GM12878 (cell line): Measurements from ENCODE around the gene RPL31. TPM values are rescaled to one million over a fixed set of nuclear protein-coding genes. Genes with fewer than 3 reads are reported as not detected.

Source experiments
- ATAC-seq: fragments of 200-7000 bp; cut with Tn5 transposase; 3 replicates; pipeline ENCODE4 v1.9.1; 2020; ENCODE audit warnings: mild to moderate bottlenecking, moderate library complexity
- BruUV-seq: library from RNA; stranded (reverse); fragments of 400-500 nt; replicated peaks from 2 replicates; lab custom pipeline; 2021; lab: Mats Ljungman, UMichigan
- CTCF ChIA-PET: fragments of 300-600 bp; sonication (Branson Sonifier 250); formaldehyde crosslinking; extraction: SDS; loops from one replicate; lab custom pipeline; 2021; ENCODE audit warnings: inconsistent platforms; lab: Yijun Ruan, JAX
- POLR2A ChIA-PET: fragments of 350-600 bp; formaldehyde crosslinking; extraction: SDS; loops from one replicate; lab custom pipeline; 2021; ENCODE audit warnings: inconsistent platforms; lab: Charles Lee
- RAD21 ChIA-PET: fragments of 300-600 bp; sonication (Branson Sonifier 250); formaldehyde crosslinking; loops from one replicate; lab custom pipeline; 2023; ENCODE audit warnings: antibody characterized with exemption; ENCODE audit not compliant: unreplicated experiment; lab: Charles Lee
- SMC1A ChIA-PET: fragments of 300-600 bp; sonication (Branson Sonifier 250); formaldehyde crosslinking; loops from one replicate; lab custom pipeline; 2023; ENCODE audit not compliant: unreplicated experiment, uncharacterized antibody; lab: Charles Lee
- DNase-seq: peaks from one replicate; pipeline ENCODE4 v3.0.0-alpha.2; 2011; ENCODE audit warnings: low read depth, low spot score
- FAIRE-seq: peaks from 3 replicates; lab custom pipeline; 2011; peaks lifted over from hg19 to GRCh38; lab: Jason Lieb, UNC
- H2AFZ ChIP-seq: 2 replicates; pipeline ENCODE4 v1.6.0; 2011; ENCODE audit warnings: low read depth, low read length, control low read depth; ENCODE audit not compliant: control insufficient read depth
- H3K27ac ChIP-seq: 2 replicates; pipeline ENCODE4 v1.5.1; 2011; ENCODE audit warnings: control low read depth; ENCODE audit not compliant: control insufficient read depth, insufficient read depth
- H3K27me3 ChIP-seq, 2 experiments: replicated peaks in 1 of 2; 2 replicates each; pipeline versions ENCODE4 v1.6.0 to v1.6.1; 2011; ENCODE audit warnings: low read length in 1 of 2; ENCODE audit not compliant: control insufficient read depth in 2 of 2, insufficient read depth in 2 of 2
- H3K36me3 ChIP-seq, 2 experiments: 2 replicates each; pipeline ENCODE4 v1.5.1; 2011; ENCODE audit warnings: low read length in 1 of 2; ENCODE audit not compliant: control insufficient read depth in 2 of 2, insufficient read depth in 2 of 2
- H3K4me1 ChIP-seq: 2 replicates; pipeline ENCODE4 v1.6.1; 2011; ENCODE audit warnings: mild to moderate bottlenecking, low read length, moderate library complexity, mixed read lengths; ENCODE audit not compliant: control insufficient read depth, insufficient read depth
- H3K4me2 ChIP-seq: 2 replicates; pipeline ENCODE4 v1.6.0; 2011; ENCODE audit warnings: control low read depth; ENCODE audit not compliant: control insufficient read depth, insufficient read depth
- H3K4me3 ChIP-seq: fragments of 200-600 bp; sonication (generic); 2 replicates; pipeline ENCODE4 v1.5.1; 2016
- H3K79me2 ChIP-seq: 2 replicates; pipeline ENCODE4 v1.6.0; 2011; ENCODE audit warnings: low read length; ENCODE audit not compliant: control insufficient read depth, insufficient read depth
- H3K9ac ChIP-seq: 2 replicates; pipeline ENCODE4 v1.8.0; 2011; ENCODE audit warnings: low read length, control low read depth, mixed read lengths; ENCODE audit not compliant: control insufficient read depth, insufficient read depth
- H3K9me3 ChIP-seq: replicated peaks from 3 replicates; pipeline ENCODE4 v1.5.1; 2011; ENCODE audit warnings: mild to moderate bottlenecking, low read length; ENCODE audit not compliant: control insufficient read depth, insufficient read depth
- H4K20me1 ChIP-seq: 2 replicates; pipeline ENCODE4 v1.6.0; 2011; ENCODE audit not compliant: control insufficient read depth, insufficient read depth
- CREB1 ChIP-seq: IDR thresholded peaks from 2 replicates; pipeline ENCODE4 v1.6.1; 2012; ENCODE audit warnings: low read depth, mild to moderate bottlenecking, inconsistent platforms
- CTCF ChIP-seq, 3 experiments: IDR thresholded peaks in 2 of 3; conservative IDR thresholded peaks in 1 of 3; 2 replicates each; pipeline ENCODE4 v1.5.1; 2011; ENCODE audit warnings: low read depth in 3 of 3, low read length in 3 of 3, mild to moderate bottlenecking in 3 of 3, control low read depth in 2 of 3, moderate library complexity in 2 of 3, inconsistent platforms in 1 of 3, mixed read lengths in 1 of 3; ENCODE audit not compliant: control insufficient read depth in 2 of 3, insufficient read depth in 1 of 3; ENCODE audit errors: extremely low read depth in 1 of 3
- CUX1 ChIP-seq: IDR thresholded peaks from 2 replicates; pipeline ENCODE4 v1.6.1; 2012; ENCODE audit warnings: improper control_type of control experiment, low read depth, low read length; ENCODE audit not compliant: insufficient replicate concordance
- EZH2 ChIP-seq: IDR thresholded peaks from 2 replicates; pipeline ENCODE4 v1.6.1; 2012; ENCODE audit warnings: low read depth, mild to moderate bottlenecking, control low read depth, inconsistent platforms, low read length, borderline replicate concordance; ENCODE audit not compliant: control insufficient read depth
- LARP7 ChIP-seq: fragments of 450-650 bp; IDR thresholded peaks from 2 replicates; pipeline ENCODE4 v1.6.1; 2017; ENCODE audit warnings: mild to moderate bottlenecking
- MEF2B ChIP-seq: fragments of 450-650 bp; IDR thresholded peaks from 2 replicates; pipeline ENCODE4 v1.6.1; 2018; ENCODE audit warnings: mild to moderate bottlenecking, moderate library complexity; ENCODE audit not compliant: partially characterized antibody, poor library complexity, severe bottlenecking
- NBN ChIP-seq: fragments of 450-650 bp; IDR thresholded peaks from 2 replicates; pipeline ENCODE4 v1.6.1; 2016
- NRF1 ChIP-seq: conservative IDR thresholded peaks from 2 replicates; pipeline ENCODE4 v1.6.1; 2011; ENCODE audit warnings: mild to moderate bottlenecking, low read depth, low read length, improper control_type of control experiment
- POLR2A ChIP-seq: IDR thresholded peaks from 2 replicates; pipeline ENCODE4 v1.6.1; 2011; ENCODE audit warnings: low read depth, mild to moderate bottlenecking, low read length
- POLR2AphosphoS5 ChIP-seq: IDR thresholded peaks from 2 replicates; pipeline ENCODE4 v1.6.1; 2011; ENCODE audit warnings: mild to moderate bottlenecking, low read length, inconsistent platforms
- RB1 ChIP-seq: fragments of 450-650 bp; formaldehyde crosslinking; IDR thresholded peaks from 2 replicates; pipeline ENCODE4 v1.6.1; 2017; ENCODE audit warnings: mild to moderate bottlenecking, borderline replicate concordance
- SIX5 ChIP-seq: IDR thresholded peaks from 2 replicates; pipeline ENCODE4 v1.6.1; 2011; ENCODE audit warnings: mild to moderate bottlenecking, low read depth, low read length, moderate library complexity; ENCODE audit not compliant: severe bottlenecking
- SREBF2 ChIP-seq: IDR thresholded peaks from 2 replicates; pipeline ENCODE4 v1.6.1; 2012; ENCODE audit warnings: mild to moderate bottlenecking, low read length
- SRF ChIP-seq, 2 experiments: IDR thresholded peaks; 2 replicates each; pipeline ENCODE4 v1.6.1; 2011; ENCODE audit warnings: low read depth in 2 of 2, low read length in 2 of 2, mild to moderate bottlenecking in 1 of 2, moderate library complexity in 1 of 2
- TAF1 ChIP-seq: IDR thresholded peaks from 2 replicates; pipeline ENCODE4 v1.6.1; 2011; ENCODE audit warnings: mild to moderate bottlenecking, low read depth, low read length, borderline replicate concordance
- WGBS: methylation state at CpG from one replicate; pipeline ENCODE4 v1.1.6; 2016; ENCODE audit warnings: low lambda C conversion rate; ENCODE audit not compliant: insufficient replicate concordance, insufficient coverage; ENCODE audit errors: missing lambda C conversion rate; 5-methylcytosine and 5-hydroxymethylcytosine counted together
- in situ Hi-C: fragments of 300-500 bp; cut with MboI; formaldehyde crosslinking; loops from 9 replicates; pipeline ENCODE4 v1.14.3; 2018; ENCODE audit warnings: mixed read lengths
- intact Hi-C: fragments of 100-400 bp; cut with micrococcal nuclease; formaldehyde crosslinking; loops from one replicate; pipeline ENCODE4 v1.14.2; 2022; ENCODE audit not compliant: unreplicated experiment
- polyA plus RNA-seq, 11 experiments: library from polyadenylated mRNA; depleted of rRNA in 4 of 11; unstranded in 6 of 11; stranded (reverse) in 5 of 11; fragments of >200 nt; fragmentation: Nextera tagmentation in 4 of 11; fragmentation: Illumina TruSeq in 1 of 11; extraction: Ambion mirVana in 4 of 11; extraction: Trizol in 1 of 11; gene quantifications; 1 replicate in 1 of 11; 2 replicates in 10 of 11; pipeline versions ENCODE4 v1.2.1 to v1.2.3, GENCODE V29; 2011 to 2016; ENCODE audit warnings: inconsistent platforms in 2 of 11, missing spikeins in 2 of 11, low read depth in 1 of 11
- total RNA-seq, 4 experiments: library from RNA; depleted of rRNA in 3 of 4; stranded (reverse); fragments of >200 nt in 3 of 4; fragmentation: Illumina TruSeq in 1 of 4; extraction: Trizol in 1 of 4; gene quantifications; 2 replicates each; pipeline versions ENCODE4 v1.2.1 to v1.2.3, GENCODE V29; 2013 to 2021
- TF ChIP-seq, protein P1 (sequence below): fragments of 450-650 bp; IDR thresholded peaks from 2 replicates; pipeline ENCODE4 v1.6.1; 2016; ENCODE audit warnings: mild to moderate bottlenecking
- TF ChIP-seq, protein P2 (sequence below): IDR thresholded peaks from 2 replicates; pipeline ENCODE4 v1.6.1; 2011; ENCODE audit warnings: low read depth, mild to moderate bottlenecking, low read length, moderate library complexity, borderline replicate concordance; ENCODE audit errors: extremely low read depth

The RPL31 gene
- total and polyA plus RNA-seq, 10 of the 15 experiments (the other 5 are each of a cell fraction or from before 2014, with no cell fraction given), result 1,643 to 8,551 (median 2,208) TPM

- no peak for DNase-seq
- intact Hi-C loops (no loop called here), in situ Hi-C loops (loop anchor here (5.0 to 10.0 kb wide), 4 partner anchors 245 to 715 kb away; no protein-coding TSS in a partner anchor)
- peaks cover 0 to 1% of the 10 kb centered on the region in 2 experiments; a peak in 2 of 4 replicates for H3K27me3 ChIP-seq
- ChIA-PET RAD21 (interaction anchor here (0.6 to 1.6 kb wide), 2 partner anchors 370 to 435 kb away, joined by 3 read pairs; no protein-coding TSS in a partner anchor), POLR2A (interaction anchor here (0.6 kb wide), 1 partner anchor 388 kb away, joined by 3 read pairs; no protein-coding TSS in a partner anchor), SMC1A (no interaction called here), CTCF (interaction anchor here (0.7 kb wide), 2 partner anchors 14 to 717 kb away, joined by 3 read pairs; no protein-coding TSS in a partner anchor)
- H3K9ac ChIP-seq, result no peak overlapping the region
- H3K4me2 ChIP-seq, result no peak overlapping the region
- no peaks in the 10 kb centered on the region for H3K36me3 ChIP-seq
- no peaks in the 10 kb centered on the region for H3K79me2 ChIP-seq
- H3K4me1 ChIP-seq, result peaks cover 14% of the 10 kb centered on the region
- no peaks in the 10 kb centered on the region for H3K9me3 ChIP-seq
- no peak overlapping the region for H3K27ac ChIP-seq
- no peak overlapping the region for H2AFZ ChIP-seq
- no TSS peak for BruUV-seq
- no peak for TF ChIP-seq NRF1
- TF ChIP-seq SREBF2, result no peak
- no peak for TF ChIP-seq CUX1
- no peak for TF ChIP-seq TAF1
- TF ChIP-seq, protein P1, sequence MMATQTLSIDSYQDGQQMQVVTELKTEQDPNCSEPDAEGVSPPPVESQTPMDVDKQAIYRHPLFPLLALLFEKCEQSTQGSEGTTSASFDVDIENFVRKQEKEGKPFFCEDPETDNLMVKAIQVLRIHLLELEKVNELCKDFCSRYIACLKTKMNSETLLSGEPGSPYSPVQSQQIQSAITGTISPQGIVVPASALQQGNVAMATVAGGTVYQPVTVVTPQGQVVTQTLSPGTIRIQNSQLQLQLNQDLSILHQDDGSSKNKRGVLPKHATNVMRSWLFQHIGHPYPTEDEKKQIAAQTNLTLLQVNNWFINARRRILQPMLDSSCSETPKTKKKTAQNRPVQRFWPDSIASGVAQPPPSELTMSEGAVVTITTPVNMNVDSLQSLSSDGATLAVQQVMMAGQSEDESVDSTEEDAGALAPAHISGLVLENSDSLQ, result no peak
- TF ChIP-seq MEF2B, result no peak
- TF ChIP-seq, protein P2, sequence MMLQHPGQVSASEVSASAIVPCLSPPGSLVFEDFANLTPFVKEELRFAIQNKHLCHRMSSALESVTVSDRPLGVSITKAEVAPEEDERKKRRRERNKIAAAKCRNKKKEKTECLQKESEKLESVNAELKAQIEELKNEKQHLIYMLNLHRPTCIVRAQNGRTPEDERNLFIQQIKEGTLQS, result no peak
- TF ChIP-seq LARP7, result no peak
- no peak for TF ChIP-seq NBN
- no peak for TF ChIP-seq RB1
- no peak for TF ChIP-seq SRF (IDR thresholded peaks at IDR 0.05; ENCODE audit: low read depth in 2 of 2, low read length in 2 of 2)
- TF ChIP-seq POLR2AphosphoS5, result no peak
- TF ChIP-seq CREB1, result no peak
- TF ChIP-seq POLR2A, result no peak
- no peak for TF ChIP-seq EZH2
- TF ChIP-seq CTCF (IDR thresholded peaks at IDR 0.05 in 2 of 3, conservative IDR thresholded peaks at IDR 0.05 in 1 of 3; ENCODE audit: control insufficient read depth in 2 of 3, extremely low read depth in 1 of 3, insufficient read depth in 1 of 3, low read depth in 3 of 3, low read length in 3 of 3), result no peak
- no peak for TF ChIP-seq SIX5
- H3K4me3 ChIP-seq, result no peak overlapping the region
- 92% methylated on average over 12 of the region's 12 CpGs for WGBS
- peaks cover 3% of the 10 kb centered on the region; the same call in 1 of the 2 replicates for H4K20me1 ChIP-seq
- no peak for FAIRE-seq
- no peak for ATAC-seq
Observed at GRCh38 chr2:100980046-100980445, 22.0 kb upstream of the RPL31 start.
